ENCODE results near the gene NTSR1. TPM values are rescaled to one million over a fixed set of nuclear protein-coding genes. Genes with fewer than 3 reads are reported as not detected.

The NTSR1 gene
- total and polyA plus RNA-seq, 5 donors from 2014 or later: 0.11 to 0.37 TPM; not detected in 3

DNA sequence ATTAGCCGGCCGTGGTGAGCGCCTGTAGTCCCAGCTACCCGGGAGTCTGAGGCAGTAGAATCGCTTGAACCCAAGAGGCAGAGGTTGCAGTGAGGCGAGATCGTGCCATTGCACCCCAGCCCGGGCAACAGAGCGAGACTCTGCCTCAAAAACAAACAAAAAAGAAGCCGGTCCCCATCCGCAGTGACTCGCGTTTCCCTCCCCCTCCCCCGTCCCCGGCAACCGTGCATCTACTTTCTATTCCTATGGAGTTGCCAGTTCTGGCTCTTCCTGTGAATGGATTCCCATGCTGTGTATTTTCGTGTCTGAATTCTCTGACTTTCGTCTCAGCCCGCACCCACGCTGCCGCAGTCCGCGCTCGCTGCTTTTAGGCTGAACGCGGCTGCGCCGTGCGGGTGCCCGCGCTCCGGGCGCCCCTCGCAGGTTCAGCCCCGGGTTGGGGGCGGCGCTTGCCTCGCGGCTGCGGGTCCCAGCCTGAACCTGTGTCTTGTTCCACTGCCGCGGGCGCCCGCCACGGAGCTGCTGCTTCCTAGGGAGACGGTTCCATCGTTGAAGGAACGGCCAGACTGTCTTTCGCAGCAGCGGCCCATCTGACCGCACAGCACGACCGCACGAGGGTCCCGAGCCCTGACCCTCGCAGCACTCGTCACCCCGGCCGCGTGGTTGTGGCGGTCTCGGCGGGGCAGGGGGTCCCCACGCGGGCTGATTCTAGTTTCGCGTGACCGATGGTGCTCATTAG, 86.6 kb downstream of the NTSR1 start:
- H3K27ac Mint-ChIP-seq: peak overlapping the region; percentile 95 to 98 (median 97)
- no peaks in the 10 kb centered on the region for H3K9me3 Mint-ChIP-seq
- H3K27me3 ChIP-seq (ENCODE audit: control insufficient read depth, insufficient read depth, low read length): no peaks in the 10 kb centered on the region
- H3K4me3 Mint-ChIP-seq: peak overlapping the region; percentile 89 to 94 (median 92)
- ATAC-seq (ENCODE audit: low read depth in 2 of 2) (no peak), DNase-seq (peak; percentile 58 to 70 (median 67))
- H3K4me3 ChIP-seq (ENCODE audit: low read depth, low read length): peak overlapping the region; percentile 72
- peaks cover 46% of the 10 kb centered on the region for H3K4me1 ChIP-seq (ENCODE audit: control insufficient read depth, insufficient read depth, low read length, poor library complexity, severe bottlenecking)
- H3K36me3 Mint-ChIP-seq: peaks cover 19% of the 10 kb centered on the region
- peaks cover 21% of the 10 kb centered on the region for H3K27me3 Mint-ChIP-seq
- peaks cover 11% of the 10 kb centered on the region for H3K36me3 ChIP-seq (ENCODE audit: control insufficient read depth, insufficient read depth, low read length)
- peaks cover 0 to 60% (median 24%) of the 10 kb centered on the region in 4 donors for H3K4me1 Mint-ChIP-seq
- no peaks in the 10 kb centered on the region for H3K9me3 ChIP-seq (ENCODE audit: control insufficient read depth in 2 of 2, low read length in 2 of 2)
- peak overlapping the region; percentile 89 for H3K27ac ChIP-seq (ENCODE audit: insufficient read depth, low read length, poor library complexity, severe bottlenecking)

DNA sequence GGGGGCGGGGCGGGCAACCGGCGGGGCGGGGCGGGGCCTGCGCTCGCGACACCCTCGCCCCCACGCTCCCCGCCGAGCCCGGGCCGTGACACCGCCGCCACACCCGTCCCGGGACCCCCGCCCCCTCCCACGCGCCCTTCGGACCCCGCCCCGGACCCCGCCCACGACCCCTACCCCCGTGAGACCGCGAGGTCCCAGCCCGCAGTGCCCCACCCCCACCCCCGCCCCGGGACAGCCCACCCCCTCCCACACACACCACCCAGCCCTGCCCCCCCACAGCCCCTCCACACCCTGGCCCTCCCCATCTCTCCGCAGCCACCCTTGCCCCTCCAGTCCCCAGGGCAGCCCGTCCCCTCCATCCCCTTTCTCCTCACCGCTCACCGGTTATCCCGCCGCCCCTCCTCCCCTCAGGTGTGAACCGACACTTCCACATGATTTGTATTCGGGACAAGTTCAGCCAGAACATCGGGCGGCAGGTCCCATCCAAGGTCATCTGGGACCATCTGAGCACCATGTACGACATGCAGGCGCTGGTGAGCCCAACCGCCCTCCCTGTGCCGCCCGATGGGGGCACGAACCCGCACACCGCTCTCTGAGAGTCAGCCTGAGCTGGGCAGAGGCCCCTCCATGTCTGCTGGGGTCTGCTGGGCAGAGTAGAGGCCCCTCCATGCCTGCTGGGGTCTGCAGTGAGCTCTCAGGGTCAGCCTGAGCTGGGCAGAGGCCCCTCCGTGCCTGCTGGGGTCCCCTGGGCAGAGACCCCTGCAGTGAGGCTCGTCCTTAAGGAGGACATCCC, 88.3 kb downstream of the NTSR1 start:
- peak overlapping the region; percentile 89 for H3K27ac ChIP-seq (ENCODE audit: insufficient read depth, low read length, poor library complexity, severe bottlenecking)
- H3K27me3 ChIP-seq (ENCODE audit: control insufficient read depth, insufficient read depth, low read length): no peaks in the 10 kb centered on the region
- H3K36me3 ChIP-seq (ENCODE audit: control insufficient read depth, insufficient read depth, low read length): peaks cover 11% of the 10 kb centered on the region
- Mint-ChIP-seq H3K4me3 (peak overlapping the region; percentile 77 to 88 (median 84)), H3K4me1 (peaks cover 0 to 52% (median 18%) of the 10 kb centered on the region in 4 donors), H3K27me3 (peaks cover 14% of the 10 kb centered on the region), H3K27ac (peak overlapping the region in 2 of 3 donors; percentile 42 to 69), H3K36me3 (peaks cover 21% of the 10 kb centered on the region), H3K9me3 (no peaks in the 10 kb centered on the region)
- ATAC-seq (ENCODE audit: low read depth in 2 of 2) (no peak), DNase-seq (no peak)
- no peaks in the 10 kb centered on the region for H3K9me3 ChIP-seq (ENCODE audit: control insufficient read depth in 2 of 2, low read length in 2 of 2)
- H3K4me1 ChIP-seq (ENCODE audit: control insufficient read depth, insufficient read depth, low read length, poor library complexity, severe bottlenecking): peaks cover 42% of the 10 kb centered on the region
- H3K4me3 ChIP-seq (ENCODE audit: low read depth, low read length): no peak overlapping the region

DNA sequence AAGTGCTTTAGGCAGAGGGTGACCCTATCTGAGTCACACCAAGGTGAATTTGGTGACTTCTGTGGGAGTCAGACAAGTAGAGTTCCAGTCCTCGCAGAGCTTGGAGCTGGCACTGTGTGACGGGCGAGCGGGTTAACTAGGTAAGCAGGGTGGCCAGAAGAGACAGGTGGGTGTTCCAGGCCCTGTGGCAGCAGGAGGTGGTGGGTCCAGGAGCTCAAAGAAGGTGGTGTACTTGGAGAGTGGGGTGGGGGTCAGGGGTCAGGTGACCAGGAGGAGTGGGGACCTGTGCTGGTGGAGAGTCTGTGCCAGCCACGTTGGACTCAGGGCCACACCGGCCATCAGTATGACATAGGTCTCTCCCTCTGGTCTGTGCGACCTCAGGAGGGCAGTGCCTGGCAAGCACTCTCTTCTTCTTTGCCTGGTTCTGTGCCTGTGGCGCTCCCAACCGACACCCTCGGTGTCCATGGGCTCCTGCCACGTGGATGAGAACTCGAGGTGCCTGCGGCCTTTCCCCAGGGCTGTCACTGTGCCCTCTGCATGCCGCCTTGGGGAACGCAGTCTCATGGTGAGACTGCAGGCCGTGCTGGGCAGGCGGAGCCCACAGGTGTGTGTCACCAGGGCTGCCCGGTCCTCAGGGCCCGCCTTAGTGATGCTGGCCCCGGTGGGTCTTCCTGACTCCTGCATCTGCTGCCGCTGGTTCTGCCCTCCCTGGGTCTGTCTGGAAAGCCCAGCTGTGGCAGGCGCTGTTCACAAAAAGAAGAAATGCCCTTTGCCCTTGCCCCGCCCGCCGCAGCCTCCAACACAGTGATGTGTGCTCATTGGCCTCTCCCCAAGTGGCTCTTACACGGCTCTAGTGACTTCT, 89.3 kb downstream of the NTSR1 start:
- Histone ChIP-seq H3K36me3 (ENCODE audit: control insufficient read depth, insufficient read depth, low read length) (peaks cover 11% of the 10 kb centered on the region), H3K4me3 (ENCODE audit: low read depth, low read length) (no peak overlapping the region), H3K4me1 (ENCODE audit: control insufficient read depth, insufficient read depth, low read length, poor library complexity, severe bottlenecking) (peaks cover 40% of the 10 kb centered on the region), H3K9me3 (ENCODE audit: control insufficient read depth in 2 of 2, low read length in 2 of 2) (no peaks in the 10 kb centered on the region), H3K27me3 (ENCODE audit: control insufficient read depth, insufficient read depth, low read length) (no peaks in the 10 kb centered on the region), H3K27ac (ENCODE audit: insufficient read depth, low read length, poor library complexity, severe bottlenecking) (peak overlapping the region; percentile 23)
- ATAC-seq (ENCODE audit: low read depth in 2 of 2) (no peak), DNase-seq (no peak)
- Mint-ChIP-seq H3K4me3 (peak overlapping the region; percentile 79 to 88 (median 84)), H3K9me3 (no peaks in the 10 kb centered on the region), H3K27me3 (peaks cover 14% of the 10 kb centered on the region), H3K4me1 (peaks cover 0 to 43% (median 18%) of the 10 kb centered on the region in 4 donors), H3K27ac (peak overlapping the region in 2 of 3 donors; percentile 36 to 42), H3K36me3 (peaks cover 21% of the 10 kb centered on the region)

DNA sequence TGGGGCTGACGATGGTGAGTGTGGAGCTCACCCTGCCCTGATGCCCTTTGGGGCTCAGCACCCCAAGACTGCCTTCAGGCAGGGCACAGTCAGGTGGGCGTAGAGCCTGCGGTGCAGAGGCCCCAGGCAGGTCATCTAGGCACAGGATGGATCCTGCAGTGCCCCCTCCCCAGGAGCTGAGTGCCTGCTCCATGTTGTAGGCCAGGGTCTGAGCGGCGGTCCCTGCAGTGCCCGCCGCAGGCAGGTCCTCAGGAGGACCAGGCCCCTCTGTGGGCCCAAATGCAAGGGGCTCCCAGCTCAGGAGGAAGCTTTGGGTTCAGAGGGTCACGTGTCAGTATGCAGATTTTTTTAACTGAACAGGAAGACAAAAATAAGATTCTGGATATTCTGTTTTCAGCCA, 90.4 kb downstream of the NTSR1 start:
- H3K4me1 ChIP-seq (ENCODE audit: control insufficient read depth, insufficient read depth, low read length, poor library complexity, severe bottlenecking): peaks cover 33% of the 10 kb centered on the region
- Mint-ChIP-seq H3K4me1 (peaks cover 0 to 38% (median 19%) of the 10 kb centered on the region in 4 donors), H3K27me3 (peaks cover 17% of the 10 kb centered on the region), H3K9me3 (no peaks in the 10 kb centered on the region), H3K27ac (no peak overlapping the region), H3K36me3 (peaks cover 23% of the 10 kb centered on the region), H3K4me3 (peak overlapping the region in 1 of 4 donors; percentile 88)
- H3K27ac ChIP-seq (ENCODE audit: insufficient read depth, low read length, poor library complexity, severe bottlenecking): no peak overlapping the region
- DNase-seq (no peak), ATAC-seq (ENCODE audit: low read depth in 2 of 2) (no peak)
- H3K36me3 ChIP-seq (ENCODE audit: control insufficient read depth, insufficient read depth, low read length): peaks cover 11% of the 10 kb centered on the region
- no peaks in the 10 kb centered on the region for H3K27me3 ChIP-seq (ENCODE audit: control insufficient read depth, insufficient read depth, low read length)
- no peaks in the 10 kb centered on the region for H3K9me3 ChIP-seq (ENCODE audit: control insufficient read depth in 2 of 2, low read length in 2 of 2)
- no peak overlapping the region for H3K4me3 ChIP-seq (ENCODE audit: low read depth, low read length)

DNA sequence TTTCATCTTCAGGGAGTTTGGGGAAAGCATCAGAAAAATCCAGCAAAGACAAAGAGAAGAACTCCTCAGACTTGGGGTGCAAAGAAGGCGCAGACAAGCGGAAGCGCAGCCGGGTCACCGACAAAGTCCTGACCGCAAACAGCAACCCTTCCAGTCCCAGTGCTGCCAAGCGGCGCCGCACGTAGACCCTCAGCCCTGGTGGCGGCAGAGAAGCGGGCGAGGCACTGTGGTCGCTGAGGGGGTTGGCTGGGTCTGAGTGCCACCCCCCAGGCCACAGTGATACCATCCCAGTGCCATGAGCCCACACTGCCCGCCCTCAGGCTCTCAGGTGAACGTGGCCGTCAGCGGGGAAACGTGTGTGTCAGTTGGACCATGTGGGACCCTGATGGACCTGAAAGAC, 90.8 kb downstream of the NTSR1 start:
- H3K27ac Mint-ChIP-seq: no peak overlapping the region

DNA sequence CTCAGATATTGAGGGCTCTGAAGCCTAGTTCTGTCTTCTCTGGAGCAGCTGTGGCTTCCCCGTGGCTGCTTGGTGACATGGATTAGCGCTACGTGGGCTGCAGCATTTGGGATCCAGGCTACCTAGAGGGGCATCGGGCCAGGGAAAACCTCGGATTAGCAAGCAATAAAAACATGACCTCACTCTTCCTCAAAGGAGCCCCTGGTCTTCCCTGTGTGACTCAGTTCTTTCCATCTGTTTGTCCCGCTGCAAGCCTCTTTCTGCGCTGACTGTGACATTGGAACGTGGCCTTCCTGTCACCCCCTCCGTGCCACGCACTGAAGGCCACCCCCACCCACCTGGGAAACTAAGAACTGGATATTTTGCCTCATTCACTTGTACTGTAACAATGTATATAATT, 91.2 kb downstream of the NTSR1 start:
- peaks cover 15% of the 10 kb centered on the region for H3K27me3 Mint-ChIP-seq
- peaks cover 0 to 39% (median 16%) of the 10 kb centered on the region in 4 donors for H3K4me1 Mint-ChIP-seq
- Histone ChIP-seq H3K4me1 (ENCODE audit: control insufficient read depth, insufficient read depth, low read length, poor library complexity, severe bottlenecking) (peaks cover 32% of the 10 kb centered on the region), H3K4me3 (ENCODE audit: low read depth, low read length) (no peak overlapping the region), H3K27me3 (ENCODE audit: control insufficient read depth, insufficient read depth, low read length) (no peaks in the 10 kb centered on the region), H3K9me3 (ENCODE audit: control insufficient read depth in 2 of 2, low read length in 2 of 2) (no peaks in the 10 kb centered on the region), H3K36me3 (ENCODE audit: control insufficient read depth, insufficient read depth, low read length) (peaks cover 11% of the 10 kb centered on the region), H3K27ac (ENCODE audit: insufficient read depth, low read length, poor library complexity, severe bottlenecking) (no peak overlapping the region)
- no peaks in the 10 kb centered on the region for H3K9me3 Mint-ChIP-seq
- peak overlapping the region in 1 of 4 donors; percentile 71 for H3K4me3 Mint-ChIP-seq
- peaks cover 25% of the 10 kb centered on the region for H3K36me3 Mint-ChIP-seq
- ATAC-seq (ENCODE audit: low read depth in 2 of 2) (no peak), DNase-seq (no peak)
- no peak overlapping the region for H3K27ac Mint-ChIP-seq

More for the DNA sequence above, 90.8 kb downstream of the NTSR1 start:
- H3K27me3 ChIP-seq (ENCODE audit: control insufficient read depth, insufficient read depth, low read length): no peaks in the 10 kb centered on the region
- ATAC-seq (ENCODE audit: low read depth in 2 of 2) (no peak), DNase-seq (no peak)
- H3K9me3 ChIP-seq (ENCODE audit: control insufficient read depth in 2 of 2, low read length in 2 of 2): no peaks in the 10 kb centered on the region
- no peaks in the 10 kb centered on the region for H3K9me3 Mint-ChIP-seq
- H3K36me3 Mint-ChIP-seq: peaks cover 25% of the 10 kb centered on the region
- peaks cover 36% of the 10 kb centered on the region for H3K4me1 ChIP-seq (ENCODE audit: control insufficient read depth, insufficient read depth, low read length, poor library complexity, severe bottlenecking)
- H3K27ac ChIP-seq (ENCODE audit: insufficient read depth, low read length, poor library complexity, severe bottlenecking): no peak overlapping the region
- peaks cover 11% of the 10 kb centered on the region for H3K36me3 ChIP-seq (ENCODE audit: control insufficient read depth, insufficient read depth, low read length)
- peaks cover 19% of the 10 kb centered on the region for H3K27me3 Mint-ChIP-seq
- H3K4me1 Mint-ChIP-seq: peaks cover 0 to 40% (median 18%) of the 10 kb centered on the region in 4 donors
- no peak overlapping the region for H3K4me3 ChIP-seq (ENCODE audit: low read depth, low read length)
- peak overlapping the region in 1 of 4 donors; percentile 71 for H3K4me3 Mint-ChIP-seq
